GM19397 (cell line): Measurements from ENCODE around the gene ATP8B3.

Experiments used
- ATAC-seq: cut with Tn5 transposase; IDR thresholded peaks from one replicate; pipeline ENCODE4 v1.9.1; 2021; ENCODE audit warnings: mild to moderate bottlenecking, moderate library complexity; ENCODE audit not compliant: unreplicated experiment

Gene ATP8B3

GRCh38 chr19:1816530-1817298, 4.6 kb upstream of the ATP8B3 start:
- ATAC-seq: no peak

GRCh38 chr19:1815605-1816529, 3.8 kb upstream of the ATP8B3 start:
- no peak for ATAC-seq

- no peak for ATAC-seq
These were observed 2.9 kb upstream of the ATP8B3 start for GRCh38 chr19:1814833-1815604.

GRCh38 chr19:1814391-1814790, 2.3 kb upstream of the ATP8B3 start:
- no peak for ATAC-seq

GRCh38 chr19:1813192-1814182, 1.4 kb upstream of the ATP8B3 start:
- ATAC-seq: no peak

- peak; percentile 77 for ATAC-seq
These were observed 533 bp upstream of the ATP8B3 start for GRCh38 chr19:1812426-1813191.

GRCh38 chr19:1811472-1811894, 593 bp downstream of the ATP8B3 start:
- no peak for ATAC-seq

GRCh38 chr19:1810439-1811160, 1.5 kb downstream of the ATP8B3 start:
- ATAC-seq: no peak

- ATAC-seq: no peak
These were observed 2.4 kb downstream of the ATP8B3 start for GRCh38 chr19:1809678-1810077.

GRCh38 chr19:1808395-1808731, 3.7 kb downstream of the ATP8B3 start:
- no peak for ATAC-seq

GRCh38 chr19:1807695-1808394, 4.2 kb downstream of the ATP8B3 start:
- no peak for ATAC-seq

GRCh38 chr19:1807030-1807694, 4.9 kb downstream of the ATP8B3 start:
- no peak for ATAC-seq

GRCh38 chr19:1806184-1807029, 5.7 kb downstream of the ATP8B3 start:
- ATAC-seq: no peak

GRCh38 chr19:1805401-1806183, 6.5 kb downstream of the ATP8B3 start:
- no peak for ATAC-seq

- no peak for ATAC-seq
These were observed 7.2 kb downstream of the ATP8B3 start for GRCh38 chr19:1804858-1805257.
